Peyer's patch (tissue), 4 donors: ENCODE results near the gene TNFRSF17. TPM values are rescaled to one million over a fixed set of nuclear protein-coding genes. Genes with fewer than 3 reads are reported as not detected.

Experiments used
- DNase-seq, 3 donors: peaks; one replicate each; pipeline ENCODE4 v3.0.0-alpha.2; 2017 to 2019
- H3K27ac ChIP-seq, 4 donors: fragments of 200-600 bp; sonication (generic); one replicate each; pipeline ENCODE4 v1.5.1; 2016 to 2019
- H3K27me3 ChIP-seq, 2 donors: fragments of 200-600 bp; sonication (generic); one replicate each; pipeline ENCODE4 v1.5.1; 2019
- H3K36me3 ChIP-seq, 3 donors: fragments of 200-600 bp; sonication (generic); one replicate each; pipeline ENCODE4 v1.5.1; 2016 to 2019
- H3K4me1 ChIP-seq, 4 donors: fragments of 200-600 bp; sonication (generic); one replicate each; pipeline ENCODE4 v1.5.1; 2016 to 2019
- H3K4me3 ChIP-seq, 4 donors: fragments of 200-600 bp; sonication (generic); 1 replicate in 3 of 4; 2 replicates in 1 of 4; pipeline ENCODE4 v1.5.1; 2016 to 2019; ENCODE audit warnings: mild to moderate bottlenecking in 1 of 4
- H3K9me3 ChIP-seq, 4 donors: fragments of 200-600 bp; sonication (generic); one replicate each; pipeline ENCODE4 v1.5.1; 2016 to 2019; ENCODE audit warnings: mild to moderate bottlenecking in 1 of 4
- CTCF ChIP-seq, 6 experiments: fragments of 450-650 bp in 4 of 6; fragments of 200-600 bp in 2 of 6; sonication (generic) in 1 of 6; IDR thresholded peaks; one replicate each; pipeline ENCODE4 v1.5.1; 2017 to 2019; ENCODE audit warnings: antibody characterized with exemption in 6 of 6, mild to moderate bottlenecking in 3 of 6, moderate library complexity in 1 of 6
- POLR2A ChIP-seq, 2 donors: fragments of 450-650 bp; IDR thresholded peaks; one replicate each; pipeline ENCODE4 v1.5.1; 2017; ENCODE audit warnings: antibody characterized with exemption in 2 of 2, mild to moderate bottlenecking in 2 of 2, moderate library complexity in 2 of 2
- small RNA-seq, 2 donors: library from RNA; depleted of rRNA; stranded (forward); fragments of <200 nt; gene quantifications; one replicate each; pipeline ENCODE3, GENCODE V24; 2016
- total RNA-seq, 4 donors: library from RNA; depleted of rRNA; stranded (reverse); fragments of >200 nt; gene quantifications; one replicate each; pipeline ENCODE4 v1.1.0, GENCODE V29; 2016

The TNFRSF17 gene
- total RNA-seq, 4 donors from 2014 or later: not detected

GRCh38 chr16:12017558-12017957 lies 52.5 kb downstream of the TNFRSF17 start:
- Histone ChIP-seq H3K9me3 (no peaks in the 10 kb centered on the region), H3K4me1 (no peaks in the 10 kb centered on the region), H3K27me3 (no peaks in the 10 kb centered on the region), H3K36me3 (no peaks in the 10 kb centered on the region), H3K27ac (no peak overlapping the region), H3K4me3 (no peak overlapping the region)
- no peak for TF ChIP-seq CTCF (IDR thresholded peaks at IDR 0.05)
- TF ChIP-seq POLR2A (IDR thresholded peaks at IDR 0.05): no peak
- DNase-seq: no peak

Small RNAs within 50 kb of the gene (small RNA-seq; reads per million reads assigned to genes)
- gene AC007216.5 (0 reads per million in 2 donors), gene UBL5P4 (0 reads per million in 2 donors)

Other genes starting within 250 kb of the TNFRSF17 start
- 10 to 100 TPM; 69.3 to 89.4 (median 76.9) TPM for gene TXNDC11, start 222.4 kb upstream of the TNFRSF17 start, total RNA-seq
- gene ZC3H7A, start 168.0 kb upstream of the TNFRSF17 start, total RNA-seq: 100 to 1,000 TPM in 1 of 4 donors, 10 to 100 TPM in 3; 54.9 to 122 (median 72.5) TPM
- gene RSL1D1, start 113.7 kb upstream of the TNFRSF17 start, total RNA-seq: 10 to 100 TPM; 45.2 to 83.2 (median 54.3) TPM
- gene GSPT1, start 49.3 kb upstream of the TNFRSF17 start, total RNA-seq: 10 to 100 TPM; 29.1 to 60.2 (median 36.0) TPM
- gene NPIPB2, start 23.2 kb upstream of the TNFRSF17 start, total RNA-seq: 10 to 100 TPM in 3 of 4 donors, 1 to 10 TPM in 1; 4.7 to 48.8 (median 16.7) TPM
- gene SNX29, start 11.5 kb downstream of the TNFRSF17 start, total RNA-seq: 100 to 1,000 TPM in 1 of 4 donors, 10 to 100 TPM in 3; 12.0 to 106 (median 26.9) TPM